ENCODE results near the gene MAEA.

The MAEA gene

DNA sequence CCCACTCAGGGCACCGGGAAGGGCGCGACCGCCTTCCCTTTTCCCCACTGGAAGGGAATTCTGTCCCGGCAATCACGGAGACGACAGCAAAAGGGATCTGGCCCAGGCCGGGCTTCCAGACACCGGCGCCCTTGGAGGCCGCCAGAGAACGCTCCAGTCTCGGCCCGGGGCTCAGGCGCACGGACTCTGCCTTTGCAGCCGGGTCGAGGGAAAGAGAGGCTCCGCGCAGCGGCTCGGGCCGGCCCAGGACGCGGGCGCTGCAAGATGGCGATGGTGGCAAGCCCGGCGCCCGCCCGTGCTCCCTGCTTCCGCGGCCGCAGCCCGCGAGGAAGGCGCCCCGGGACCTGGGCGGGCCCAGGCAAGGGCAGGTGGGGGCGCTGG lies 41.8 kb upstream of the MAEA start:
- peaks cover 82% of the 10 kb centered on the region for H3K36me3 ChIP-seq (ENCODE audit: insufficient read depth, low read length)
- peak overlapping the region; percentile 68 for H2AFZ ChIP-seq (ENCODE audit: low read depth, low read length)
- ATAC-seq (ENCODE audit: insufficient read depth, low read depth), result peak; percentile 62
- peak overlapping the region; percentile 97 for H3K27ac ChIP-seq (ENCODE audit: low read length)
- TF ChIP-seq EZH2 (IDR thresholded peaks at IDR 0.05; ENCODE audit: borderline replicate concordance, low read depth, low read length, severe bottlenecking), result no peak
- TF ChIP-seq, protein P1, sequence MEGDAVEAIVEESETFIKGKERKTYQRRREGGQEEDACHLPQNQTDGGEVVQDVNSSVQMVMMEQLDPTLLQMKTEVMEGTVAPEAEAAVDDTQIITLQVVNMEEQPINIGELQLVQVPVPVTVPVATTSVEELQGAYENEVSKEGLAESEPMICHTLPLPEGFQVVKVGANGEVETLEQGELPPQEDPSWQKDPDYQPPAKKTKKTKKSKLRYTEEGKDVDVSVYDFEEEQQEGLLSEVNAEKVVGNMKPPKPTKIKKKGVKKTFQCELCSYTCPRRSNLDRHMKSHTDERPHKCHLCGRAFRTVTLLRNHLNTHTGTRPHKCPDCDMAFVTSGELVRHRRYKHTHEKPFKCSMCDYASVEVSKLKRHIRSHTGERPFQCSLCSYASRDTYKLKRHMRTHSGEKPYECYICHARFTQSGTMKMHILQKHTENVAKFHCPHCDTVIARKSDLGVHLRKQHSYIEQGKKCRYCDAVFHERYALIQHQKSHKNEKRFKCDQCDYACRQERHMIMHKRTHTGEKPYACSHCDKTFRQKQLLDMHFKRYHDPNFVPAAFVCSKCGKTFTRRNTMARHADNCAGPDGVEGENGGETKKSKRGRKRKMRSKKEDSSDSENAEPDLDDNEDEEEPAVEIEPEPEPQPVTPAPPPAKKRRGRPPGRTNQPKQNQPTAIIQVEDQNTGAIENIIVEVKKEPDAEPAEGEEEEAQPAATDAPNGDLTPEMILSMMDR (IDR thresholded peaks at IDR 0.05; ENCODE audit: borderline replicate concordance, extremely low read depth, low read length, poor library complexity, severe bottlenecking), result no peak
- peaks cover under 1% of the 10 kb centered on the region for H3K9me3 ChIP-seq (ENCODE audit: insufficient read depth, low read length, severe bottlenecking)
- no peaks in the 10 kb centered on the region for H3K27me3 ChIP-seq (ENCODE audit: insufficient read depth, low read length, poor library complexity)
- DNase-seq, result no peak
- peak overlapping the region; percentile 99 for H3K9ac ChIP-seq (ENCODE audit: low read depth, low read length)
- peaks cover 57% of the 10 kb centered on the region for H3K4me1 ChIP-seq (ENCODE audit: insufficient read depth, low read length)
- peaks cover 81% of the 10 kb centered on the region for H3K79me2 ChIP-seq (ENCODE audit: insufficient read depth, low read length)
- peak overlapping the region; percentile 93 to 96 for H3K4me3 ChIP-seq (ENCODE audit: low read depth in 1 of 2, low read length in 2 of 2)
- H4K20me1 ChIP-seq (ENCODE audit: insufficient read depth, low read length), result peaks cover 46% of the 10 kb centered on the region
- peak overlapping the region; percentile 70 for H3K4me2 ChIP-seq (ENCODE audit: insufficient read depth, low read length)

GRCh38 chr4:1248245-1249147 lies 41.2 kb upstream of the MAEA start, which contains the start of gene CTBP1:
TSS of gene CTBP1 (minus strand) at chr4:1249130. CDS start at chr4:1241331, 7,799 bp downstream.
- H2AFZ ChIP-seq (ENCODE audit: low read depth, low read length), result peak within 1 kb of the TSS; percentile 79

GRCh38 chr4:1249148-1249730 lies 40.5 kb upstream of the MAEA start:
- DNase-seq, result peak; percentile 85
- Histone ChIP-seq H3K9me3 (ENCODE audit: insufficient read depth, low read length, severe bottlenecking) (peaks cover 5% of the 10 kb centered on the region), H3K4me2 (ENCODE audit: insufficient read depth, low read length) (peak overlapping the region; percentile 80), H4K20me1 (ENCODE audit: insufficient read depth, low read length) (peaks cover 32% of the 10 kb centered on the region), H3K36me3 (ENCODE audit: insufficient read depth, low read length) (peaks cover 68% of the 10 kb centered on the region), H3K4me3 (ENCODE audit: low read depth in 1 of 2, low read length in 2 of 2) (peak overlapping the region; percentile 51 to 67), H3K27ac (ENCODE audit: low read length) (peak overlapping the region; percentile 88), H3K9ac (ENCODE audit: low read depth, low read length) (peak overlapping the region; percentile 97), H3K27me3 (ENCODE audit: insufficient read depth, low read length, poor library complexity) (no peaks in the 10 kb centered on the region), H3K79me2 (ENCODE audit: insufficient read depth, low read length) (peaks cover 67% of the 10 kb centered on the region), H2AFZ (ENCODE audit: low read depth, low read length) (peak overlapping the region; percentile 79), H3K4me1 (ENCODE audit: insufficient read depth, low read length) (peaks cover 57% of the 10 kb centered on the region)
- no peak for TF ChIP-seq EZH2 (IDR thresholded peaks at IDR 0.05; ENCODE audit: borderline replicate concordance, low read depth, low read length, severe bottlenecking)
- TF ChIP-seq, protein P1 (IDR thresholded peaks at IDR 0.05; ENCODE audit: borderline replicate concordance, extremely low read depth, low read length, poor library complexity, severe bottlenecking), result no peak
- ATAC-seq (ENCODE audit: insufficient read depth, low read depth), result peak; percentile 62

More at GRCh38 chr4:1248245-1249147, 41.2 kb upstream of the MAEA start, which contains the start of gene CTBP1:
- Histone ChIP-seq H3K4me3 (ENCODE audit: low read depth in 1 of 2, low read length in 2 of 2) (peak within 1 kb of the TSS; percentile 93 to 96), H3K9me3 (ENCODE audit: insufficient read depth, low read length, severe bottlenecking) (peaks cover 2% of the 10 kb centered on the region), H4K20me1 (ENCODE audit: insufficient read depth, low read length) (peaks cover 40% of the 10 kb centered on the region), H3K27ac (ENCODE audit: low read length) (peak within 1 kb of the TSS; percentile 97), H3K27me3 (ENCODE audit: insufficient read depth, low read length, poor library complexity) (no peaks in the 10 kb centered on the region), H3K4me1 (ENCODE audit: insufficient read depth, low read length) (peaks cover 57% of the 10 kb centered on the region), H3K9ac (ENCODE audit: low read depth, low read length) (peak within 1 kb of the TSS; percentile 99), H3K79me2 (ENCODE audit: insufficient read depth, low read length) (peaks cover 75% of the 10 kb centered on the region), H3K4me2 (ENCODE audit: insufficient read depth, low read length) (peak within 1 kb of the TSS; percentile 80), H3K36me3 (ENCODE audit: insufficient read depth, low read length) (peaks cover 76% of the 10 kb centered on the region)
- TF ChIP-seq, protein P1 (IDR thresholded peaks at IDR 0.05; ENCODE audit: borderline replicate concordance, extremely low read depth, low read length, poor library complexity, severe bottlenecking), result no peak
- no peak for TF ChIP-seq EZH2 (IDR thresholded peaks at IDR 0.05; ENCODE audit: borderline replicate concordance, low read depth, low read length, severe bottlenecking)
- ATAC-seq (ENCODE audit: insufficient read depth, low read depth) (peak; percentile 54), DNase-seq (peak; percentile 82)
